DMS153 (cell line): ENCODE data around the gene ZNF564.
"Not testable (repeated sequence)": the region's sequence is repeated elsewhere in the genome, so short reads cannot be mapped to it uniquely, and the experiment has no call there.

Experiments used
- DNase-seq: peaks from one replicate; lab custom pipeline; 2025; lab: John Stamatoyannopoulos, UW

Gene ZNF564

DNA sequence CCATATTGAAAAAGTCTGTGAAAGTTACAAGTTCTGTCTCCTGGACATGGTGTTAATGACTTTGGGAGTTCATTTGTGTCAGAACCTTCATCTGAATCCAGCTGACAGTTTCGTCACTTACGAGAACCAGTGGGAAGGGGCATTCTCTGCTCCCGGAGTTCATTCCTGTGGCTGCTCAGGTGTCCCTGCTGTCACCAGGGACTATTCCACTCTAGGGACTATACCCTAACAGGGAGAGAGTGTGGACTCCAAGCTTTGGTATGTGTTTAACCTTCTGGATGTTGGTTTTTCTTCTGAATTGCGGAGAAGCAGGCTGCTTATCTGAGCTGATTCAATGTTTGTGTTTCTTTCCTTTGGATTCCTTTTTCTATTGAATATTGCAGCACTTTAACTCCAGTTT lies 54.2 kb downstream of the ZNF564 start:
- DNase-seq: no peak

DNA sequence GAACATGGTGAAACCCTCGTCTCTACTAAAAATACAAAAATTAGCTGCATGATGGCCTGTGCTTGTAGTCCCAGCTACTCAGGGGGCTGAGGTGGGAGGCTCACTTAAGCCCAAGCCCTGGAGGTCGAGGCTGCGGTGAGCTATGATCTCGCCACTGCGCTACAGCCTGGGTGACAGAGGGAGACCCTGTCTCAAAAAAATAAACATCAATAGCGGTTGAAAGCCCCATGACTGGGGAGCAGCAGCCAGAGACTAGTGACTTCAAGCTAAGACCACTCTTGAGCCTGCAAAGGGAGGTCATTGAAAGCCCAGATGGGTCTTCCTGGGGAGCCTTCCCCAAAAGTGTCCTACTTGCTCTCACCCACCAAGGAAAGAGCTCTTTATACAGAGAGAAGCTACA lies 54.8 kb downstream of the ZNF564 start:
- DNase-seq: no peak

DNA sequence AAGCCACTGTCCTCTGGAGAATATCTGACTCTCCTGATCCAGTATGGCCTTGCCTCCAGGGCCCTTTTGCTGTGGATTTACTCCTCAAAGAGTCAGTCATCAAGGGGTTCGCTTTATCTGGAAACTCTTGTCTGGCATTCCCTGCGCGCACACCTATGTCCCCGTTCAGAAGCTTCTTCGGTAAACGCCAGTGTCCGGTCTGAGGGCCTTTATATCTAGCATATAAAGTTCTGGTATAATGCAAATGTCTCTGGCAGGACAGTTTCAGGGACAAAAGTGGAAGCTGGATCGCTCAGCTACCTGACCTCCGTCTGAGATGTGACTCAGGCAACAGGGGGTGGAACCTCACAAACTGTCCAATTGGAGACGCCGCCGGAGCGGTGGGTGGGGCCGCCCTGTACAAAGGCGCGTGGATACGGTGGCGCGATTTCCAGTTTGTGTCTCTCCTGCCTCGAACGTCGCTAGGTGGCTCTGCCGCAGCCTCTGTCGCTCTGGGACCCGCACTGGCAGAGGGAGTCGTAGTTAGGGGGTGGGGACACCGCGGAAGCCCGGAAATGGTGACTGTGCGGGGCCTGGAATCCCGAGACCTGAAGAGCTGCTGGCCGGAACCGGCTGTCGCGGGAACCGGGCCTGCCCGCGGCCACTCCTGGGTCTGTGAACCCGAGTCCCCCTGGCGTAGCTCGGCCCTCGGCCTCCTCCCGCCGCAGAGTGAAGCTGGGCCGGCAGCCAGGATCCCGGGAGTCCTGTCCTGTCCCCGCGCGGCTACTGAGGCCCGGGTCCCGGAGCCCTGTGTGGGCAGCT lies 56.1 kb downstream of the ZNF564 start:
- peak; percentile 91 for DNase-seq

DNA sequence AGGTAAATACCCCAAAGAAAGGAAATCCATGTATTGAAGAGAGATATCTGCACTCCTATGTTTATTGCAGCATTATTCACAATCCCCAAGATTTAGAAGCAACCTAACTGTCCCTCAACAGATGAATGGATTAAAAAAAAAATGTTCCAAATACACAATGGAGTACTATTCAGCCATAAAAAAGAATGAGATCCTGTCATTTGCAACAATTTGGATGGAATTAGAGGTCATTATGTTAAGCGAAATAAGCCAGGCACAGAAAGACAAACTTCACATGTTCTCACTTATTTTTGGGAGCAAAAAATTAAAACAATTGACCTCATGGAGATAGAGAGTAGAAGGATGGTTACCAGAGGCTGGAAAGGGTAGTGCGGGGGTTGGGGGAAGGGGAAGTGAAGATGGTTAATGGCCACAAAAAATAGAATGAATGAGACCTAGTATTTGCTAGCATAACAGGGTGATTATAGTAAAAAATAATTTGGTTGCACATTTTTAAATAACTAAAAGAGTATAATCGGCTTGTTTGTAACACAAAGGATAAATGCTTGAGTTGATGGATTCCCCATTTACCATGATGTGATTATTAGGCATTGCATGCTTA lies 56.9 kb downstream of the ZNF564 start:
- DNase-seq: no peak

DNA sequence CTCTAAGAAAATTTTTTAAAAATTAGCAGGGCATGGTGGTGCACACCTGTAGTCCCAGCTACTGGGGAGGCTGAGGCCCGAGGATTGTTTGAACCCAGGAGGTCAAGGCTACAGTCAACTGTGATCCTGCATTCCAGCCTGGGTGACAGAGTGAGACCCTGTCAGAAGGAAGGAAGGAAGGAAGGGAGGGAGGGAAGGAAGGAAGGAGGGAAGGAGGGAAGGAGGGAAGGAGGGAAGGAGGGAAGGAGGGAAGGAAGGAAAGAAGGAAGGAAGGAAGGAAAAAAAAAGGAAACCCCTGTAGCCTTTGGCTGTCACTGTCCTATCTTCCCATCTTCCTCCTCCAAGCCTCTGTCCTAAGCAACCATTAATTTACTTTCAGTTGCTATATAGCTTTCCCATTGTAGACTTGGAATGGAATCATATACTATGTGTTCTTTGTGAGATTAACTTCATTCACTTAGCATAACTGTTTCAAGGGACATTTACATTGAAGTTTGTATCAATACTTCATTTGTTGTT lies 65.0 kb downstream of the ZNF564 start:
- DNase-seq: not testable (repeated sequence)

DNA sequence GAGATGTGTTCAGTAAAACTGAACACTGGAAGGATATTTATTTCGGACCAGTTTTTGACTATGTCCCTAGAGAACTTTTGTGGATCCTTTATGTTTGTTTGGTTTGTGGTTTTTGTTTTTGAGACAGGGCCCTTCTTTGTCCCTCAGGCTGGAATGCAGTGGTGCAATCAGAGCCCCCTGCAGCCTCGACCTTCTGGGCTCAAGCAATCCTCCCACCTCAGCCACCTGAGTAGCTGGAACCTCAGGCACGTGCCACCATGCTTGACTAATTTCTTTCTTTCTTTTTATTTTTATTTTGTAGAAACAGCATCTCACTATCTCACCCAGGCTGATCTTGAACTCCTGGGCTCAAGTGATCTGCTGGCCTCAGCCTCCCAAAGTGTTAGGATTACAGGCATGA lies 65.7 kb downstream of the ZNF564 start:
- DNase-seq: no peak

DNA sequence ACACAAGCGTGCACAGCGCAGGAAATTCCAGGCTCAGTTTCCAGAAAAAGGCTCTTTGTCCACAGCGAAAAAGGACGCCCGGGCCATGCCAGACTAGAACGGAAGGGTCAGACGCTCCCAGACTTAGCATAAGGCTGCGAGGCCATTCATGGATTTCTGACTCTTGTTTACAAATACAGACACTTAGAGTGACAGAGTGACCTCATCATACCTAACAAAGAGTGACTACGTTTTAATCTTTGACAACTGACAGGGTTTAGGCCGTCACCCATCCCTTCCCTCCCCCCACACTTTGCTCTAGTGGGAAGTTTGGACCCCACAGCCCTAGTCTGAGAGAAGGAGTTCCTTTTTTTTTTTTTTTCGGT lies 66.2 kb downstream of the ZNF564 start:
- DNase-seq: peak; percentile 33

DNA sequence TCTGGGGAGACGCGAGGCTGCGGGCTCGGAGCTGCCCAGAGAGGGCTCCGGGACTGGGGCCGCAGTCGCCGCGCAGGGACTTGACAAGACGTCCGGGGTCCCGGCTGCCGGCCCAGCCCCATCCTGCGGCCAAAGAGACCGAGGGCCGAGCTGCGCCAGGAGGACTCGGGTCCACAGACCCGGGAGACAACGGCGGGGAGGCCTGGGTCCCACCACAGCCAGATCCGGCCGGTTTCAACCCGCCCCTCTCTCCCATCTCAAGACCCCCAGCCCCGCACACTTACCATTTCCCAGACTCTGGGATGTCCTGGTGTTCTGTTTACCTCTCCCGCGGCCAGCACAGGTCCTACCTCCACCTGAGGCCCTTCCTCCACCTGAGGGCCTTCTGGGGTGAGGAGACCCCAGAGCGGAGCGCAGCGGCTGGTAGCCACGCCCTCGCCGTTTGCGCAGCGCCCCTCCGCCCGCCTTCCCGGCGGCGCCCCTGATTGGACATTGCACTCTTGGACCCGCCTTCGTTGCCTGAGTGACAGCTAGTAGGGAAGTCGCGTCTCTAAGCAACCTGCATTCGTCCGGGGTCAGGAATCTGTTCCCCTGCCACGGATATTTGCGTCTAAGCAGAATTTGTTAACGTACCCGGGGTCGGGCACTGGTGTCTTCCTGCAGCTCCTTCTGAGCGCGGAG lies 66.8 kb downstream of the ZNF564 start, which contains the start of gene ZNF709:
Gene ZNF709, minus strand, starts transcription at position 446 of the 681 bp plus-strand sequence. Its CDS starts 159 bp downstream, at position 287.
- peak; percentile 71 for DNase-seq

DNA sequence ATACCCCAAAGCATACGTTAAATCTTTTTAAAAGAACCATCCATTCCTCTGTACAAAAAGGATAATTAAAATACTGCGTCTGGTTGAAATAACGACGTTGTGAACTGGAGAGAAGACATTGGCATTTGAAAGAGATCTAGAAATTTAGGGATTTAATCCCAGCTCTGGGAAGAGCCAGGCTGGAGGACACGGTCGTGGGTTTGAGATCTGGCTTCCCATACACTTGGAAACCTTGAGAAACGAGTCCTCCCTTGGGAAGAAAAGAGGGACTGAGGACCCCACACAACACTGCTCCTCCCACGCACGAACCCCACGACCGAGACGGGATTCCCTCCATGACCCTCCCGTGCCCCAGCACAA lies 67.3 kb downstream of the ZNF564 start:
- no peak for DNase-seq

DNA sequence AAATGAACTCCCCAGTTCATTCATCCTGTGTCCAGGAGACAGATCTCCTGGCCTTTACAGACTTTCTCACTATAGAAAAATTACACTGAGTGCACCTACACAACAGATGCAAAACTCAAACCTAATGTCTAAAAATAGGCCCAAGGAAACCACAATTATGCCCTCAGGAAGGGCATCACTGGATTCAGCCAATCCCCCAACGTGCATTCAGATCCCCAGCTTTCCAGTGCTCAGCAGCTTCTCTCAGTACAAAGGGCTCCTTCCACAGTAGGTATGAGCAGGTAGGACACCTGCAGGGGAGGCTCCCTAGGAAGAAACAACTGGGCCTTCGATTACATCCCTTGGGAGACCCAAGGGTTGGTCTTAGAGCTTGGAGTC lies 68.8 kb downstream of the ZNF564 start:
- no peak for DNase-seq

DNA sequence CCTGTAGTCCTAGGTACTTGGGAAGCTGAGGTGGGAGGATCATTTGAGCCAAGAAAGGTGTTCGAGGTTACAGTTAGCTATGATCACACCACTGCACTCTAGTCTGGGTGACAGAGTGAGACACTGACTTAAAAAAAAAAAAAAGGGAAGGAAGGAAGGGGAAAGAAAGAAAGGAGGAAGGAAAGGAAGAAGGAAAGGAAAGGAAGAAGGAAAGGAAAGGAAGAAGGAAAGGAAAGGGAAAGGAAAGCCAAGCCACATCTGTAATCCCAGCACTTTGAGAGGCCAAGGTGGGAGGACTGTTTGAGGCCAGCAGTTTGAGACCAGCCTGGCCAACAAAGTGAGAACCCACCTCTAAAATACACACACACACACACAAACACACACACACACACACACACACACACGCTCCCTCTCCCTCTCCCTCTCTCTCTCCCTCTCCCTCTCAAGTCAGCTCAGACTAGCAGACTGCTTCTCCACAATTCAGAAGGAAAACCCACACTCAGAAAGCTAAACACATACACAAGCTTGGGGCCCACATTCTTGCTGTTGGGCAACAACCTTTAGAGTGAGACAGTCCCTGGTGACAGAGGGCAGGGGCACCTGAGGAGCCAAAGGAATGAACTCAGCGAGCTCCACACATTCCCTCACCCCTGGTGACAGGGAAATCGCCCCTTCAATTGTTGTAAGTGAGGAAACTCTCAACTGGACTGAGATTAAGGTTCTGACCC lies 69.3 kb downstream of the ZNF564 start:
- DNase-seq: no peak

DNA sequence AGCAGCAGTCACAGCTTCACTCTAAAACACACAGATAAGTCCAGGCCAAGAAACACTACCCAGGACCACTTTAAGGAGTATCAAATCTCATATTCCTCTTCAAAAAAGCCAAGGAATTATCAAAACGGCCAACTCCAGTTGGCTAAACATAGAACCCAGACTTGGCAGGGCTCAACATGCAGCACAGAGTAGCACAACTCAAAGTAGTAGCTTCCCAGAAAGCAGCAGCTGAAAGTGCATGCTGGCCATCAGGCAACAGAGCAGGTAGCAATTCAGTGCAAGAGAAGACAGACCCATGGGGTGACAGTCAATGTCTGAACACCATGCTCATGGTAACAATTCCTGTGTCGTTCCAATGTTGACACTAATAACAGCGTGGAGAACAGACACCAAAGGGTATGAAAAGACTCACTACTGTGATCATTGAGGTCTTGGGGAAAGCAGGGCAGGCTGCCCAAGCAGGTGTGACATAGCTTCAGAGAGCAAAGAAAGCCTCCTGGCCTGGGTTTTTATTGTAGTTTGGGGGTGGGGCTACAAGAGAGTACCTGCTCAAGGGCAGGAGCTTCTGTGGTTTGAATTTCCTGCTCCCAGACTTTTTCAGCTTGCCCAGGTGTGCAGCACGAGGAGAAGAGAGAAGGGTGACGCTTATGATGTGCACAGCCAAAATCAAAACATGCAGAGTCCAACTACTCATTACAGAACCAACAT lies 72.9 kb downstream of the ZNF564 start:
- no peak for DNase-seq
